Hematopoietic multipotent progenitor cell treated with erythropoietin and hydrocortisone succinate and interleukin-3 and kit ligand, for 17 days (in vitro differentiated cells): Measurements from ENCODE around the gene RAB17.

Source experiments
- DNase-seq: peaks from one replicate; pipeline ENCODE4 v3.0.0-alpha.2; 2015; ENCODE audit warnings: low spot score

The RAB17 gene

DNA sequence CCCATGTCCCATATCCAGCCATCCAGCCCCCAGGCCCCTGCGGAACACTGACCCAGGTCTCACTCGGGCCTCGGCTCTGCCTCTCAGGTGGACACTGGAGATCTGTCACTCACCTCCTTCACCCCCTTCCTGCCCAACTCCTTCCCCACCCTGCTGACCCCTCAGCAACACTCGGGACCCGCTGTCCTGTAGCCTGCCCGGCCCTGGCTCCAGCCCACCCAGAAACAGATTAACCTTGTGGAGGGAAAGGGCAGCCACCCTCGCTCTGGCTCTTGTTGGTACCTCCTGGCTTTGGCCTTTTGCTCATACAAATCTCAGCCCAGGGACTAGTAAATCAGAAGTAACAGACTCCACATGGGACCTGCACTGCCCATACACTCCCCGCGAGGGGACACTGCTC is 53.9 kb downstream of the RAB17 start:
- DNase-seq = no peak

DNA sequence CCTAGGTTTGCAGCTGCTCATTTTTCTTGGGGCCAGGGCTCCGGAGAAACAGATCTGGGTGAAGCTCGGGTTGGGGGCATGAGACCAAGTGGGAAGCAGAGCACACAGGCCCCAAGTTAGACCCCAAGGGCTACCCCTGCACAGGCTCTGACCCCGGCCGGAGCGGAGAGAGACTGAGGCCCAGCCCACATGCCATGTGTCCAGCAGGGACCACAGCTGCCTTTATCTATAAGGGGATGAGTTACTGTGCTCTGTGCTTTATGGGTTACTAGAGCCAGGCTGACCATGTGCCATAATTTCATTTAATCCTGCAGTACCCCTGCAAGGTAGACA is 54.5 kb downstream of the RAB17 start:
- no peak for DNase-seq

DNA sequence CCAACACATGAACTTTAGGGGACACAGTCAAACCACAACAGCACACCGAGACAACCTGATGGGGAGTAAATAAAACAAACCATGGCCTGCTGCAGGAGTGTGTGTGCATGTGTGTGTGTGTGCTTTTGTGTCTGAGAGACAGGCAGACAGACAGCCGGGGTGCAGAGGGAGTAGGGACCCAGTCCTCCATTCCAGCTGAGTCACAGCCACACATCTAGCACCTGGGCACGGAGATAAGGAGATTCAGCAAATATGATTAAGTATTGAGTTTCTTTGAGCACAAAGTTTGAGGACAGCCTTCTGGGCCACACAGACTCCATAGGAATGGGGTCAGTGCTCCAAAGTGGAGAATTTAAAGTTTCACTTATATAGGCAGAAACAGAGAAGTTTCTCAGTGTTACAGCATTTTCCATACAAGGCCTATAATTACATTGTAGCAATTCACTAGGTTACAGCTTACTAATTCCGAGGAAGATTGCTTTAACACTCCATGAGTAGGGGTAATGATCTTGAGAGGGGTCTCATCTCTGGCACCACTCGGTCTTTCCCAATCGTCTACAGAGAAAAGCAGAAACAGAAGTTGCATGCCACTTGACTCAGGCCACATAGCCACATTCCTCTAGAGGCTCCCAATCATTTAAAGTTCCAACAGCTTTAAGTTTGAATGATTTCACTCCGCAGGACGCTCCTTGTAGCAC is 55.0 kb downstream of the RAB17 start:
- no peak for DNase-seq

DNA sequence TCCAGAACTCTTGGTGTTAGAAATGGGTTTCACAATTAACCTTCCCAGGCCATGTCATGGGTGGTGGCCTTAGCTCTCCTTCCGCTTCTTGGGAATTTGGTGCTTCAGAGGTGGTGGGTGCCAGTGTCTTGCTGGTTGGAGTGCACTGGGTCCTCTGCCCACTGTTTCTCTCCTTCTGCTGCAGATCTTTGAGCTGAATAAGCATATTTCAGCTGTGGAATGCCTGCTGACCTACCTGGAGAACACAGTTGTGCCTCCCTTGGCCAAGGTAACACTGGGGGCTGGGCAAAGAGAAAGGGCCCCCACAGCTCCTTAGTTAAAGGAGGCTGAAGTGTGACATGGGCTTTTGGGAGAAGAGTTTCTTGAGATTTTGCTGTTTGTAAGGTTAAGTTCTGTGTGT is 56.2 kb downstream of the RAB17 start:
- no peak for DNase-seq

DNA sequence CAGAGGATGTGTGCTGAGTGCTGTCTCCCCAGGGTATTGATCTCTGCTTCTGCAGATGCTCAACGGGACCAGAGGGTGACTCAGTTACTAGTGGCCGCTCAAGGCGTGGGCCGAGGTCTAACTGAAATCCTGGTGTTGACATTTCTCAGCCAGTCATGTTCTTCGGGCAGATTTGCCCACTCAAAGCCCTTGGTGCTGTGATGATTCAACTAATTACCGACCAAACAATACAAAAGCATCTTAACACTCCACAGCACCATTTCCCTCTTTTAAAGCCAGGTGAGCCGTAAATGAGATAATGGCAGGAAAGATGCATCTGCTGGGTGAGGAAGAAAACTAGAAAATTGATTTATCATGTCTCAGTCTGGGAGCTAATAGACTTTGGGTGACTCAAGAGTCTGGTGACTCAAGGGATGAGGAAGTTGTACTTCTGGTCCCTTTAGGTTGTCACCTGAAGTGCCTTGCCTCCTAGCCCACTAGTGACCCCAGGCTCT is 56.8 kb downstream of the RAB17 start:
- DNase-seq = no peak

DNA sequence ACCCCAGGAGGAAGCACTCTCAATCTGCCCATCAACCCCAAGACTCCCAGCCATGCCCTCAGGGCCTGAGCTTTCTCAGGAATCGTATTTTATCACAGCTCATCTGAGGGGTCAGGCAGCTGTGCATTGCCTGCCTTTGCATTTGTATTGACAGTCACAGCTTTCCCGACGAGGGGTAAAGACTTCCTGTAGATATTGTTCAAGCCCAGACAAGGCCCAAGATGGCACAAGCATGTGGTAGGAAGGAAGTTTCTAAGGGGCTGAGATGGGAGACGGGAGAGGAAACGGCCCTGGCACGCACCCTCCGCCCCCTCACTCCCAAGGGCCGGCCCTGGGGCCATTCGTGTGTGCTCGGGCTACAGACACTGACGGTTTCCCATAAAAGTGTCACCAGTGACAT is 58.4 kb downstream of the RAB17 start:
- DNase-seq = no peak

DNA sequence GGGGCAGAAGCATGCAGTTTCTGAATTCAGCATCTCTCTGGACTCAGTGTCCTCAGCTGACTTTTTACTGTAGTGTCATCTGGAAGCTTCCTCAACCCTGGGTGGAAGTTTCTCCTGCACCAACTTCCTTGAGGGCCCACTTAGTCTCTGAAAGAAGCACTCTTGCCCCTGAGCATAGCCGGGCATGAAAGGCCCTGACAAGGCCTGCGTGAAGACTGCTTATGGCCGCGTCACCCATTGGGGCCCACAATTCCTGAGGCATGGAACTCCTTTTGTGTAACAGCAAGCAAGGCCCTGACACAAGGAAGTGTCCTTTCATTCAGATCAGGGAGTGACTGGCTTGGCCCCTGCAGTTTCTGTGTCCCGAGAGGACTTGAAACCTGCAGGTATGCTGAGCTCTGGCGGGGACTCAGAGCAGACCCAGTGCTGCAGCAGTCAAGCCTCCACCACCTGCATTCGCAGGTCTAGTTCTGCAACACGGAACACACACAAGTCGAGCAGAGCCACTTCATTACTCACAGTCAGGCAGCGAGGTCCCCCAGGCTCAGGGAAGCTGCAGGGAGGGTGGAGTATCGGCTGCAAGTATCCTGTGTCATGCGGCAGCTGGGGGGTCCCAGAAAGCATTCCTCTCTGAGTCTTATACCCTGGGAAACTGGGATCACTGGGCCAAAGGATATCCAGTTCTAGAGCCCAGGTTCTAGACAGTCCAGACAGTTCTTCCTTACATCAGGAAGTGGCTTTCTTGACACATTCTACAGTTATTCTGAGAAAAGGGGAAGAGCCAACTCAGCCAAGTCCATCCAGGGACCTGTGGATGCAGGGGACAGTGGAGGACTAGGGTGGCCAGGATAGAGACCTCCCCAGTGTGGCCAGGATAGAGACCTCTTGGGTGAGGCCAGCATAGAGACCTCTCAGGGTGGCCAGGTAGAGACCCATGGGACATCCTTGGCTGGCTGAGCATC is 59.8 kb downstream of the RAB17 start:
- no peak for DNase-seq

DNA sequence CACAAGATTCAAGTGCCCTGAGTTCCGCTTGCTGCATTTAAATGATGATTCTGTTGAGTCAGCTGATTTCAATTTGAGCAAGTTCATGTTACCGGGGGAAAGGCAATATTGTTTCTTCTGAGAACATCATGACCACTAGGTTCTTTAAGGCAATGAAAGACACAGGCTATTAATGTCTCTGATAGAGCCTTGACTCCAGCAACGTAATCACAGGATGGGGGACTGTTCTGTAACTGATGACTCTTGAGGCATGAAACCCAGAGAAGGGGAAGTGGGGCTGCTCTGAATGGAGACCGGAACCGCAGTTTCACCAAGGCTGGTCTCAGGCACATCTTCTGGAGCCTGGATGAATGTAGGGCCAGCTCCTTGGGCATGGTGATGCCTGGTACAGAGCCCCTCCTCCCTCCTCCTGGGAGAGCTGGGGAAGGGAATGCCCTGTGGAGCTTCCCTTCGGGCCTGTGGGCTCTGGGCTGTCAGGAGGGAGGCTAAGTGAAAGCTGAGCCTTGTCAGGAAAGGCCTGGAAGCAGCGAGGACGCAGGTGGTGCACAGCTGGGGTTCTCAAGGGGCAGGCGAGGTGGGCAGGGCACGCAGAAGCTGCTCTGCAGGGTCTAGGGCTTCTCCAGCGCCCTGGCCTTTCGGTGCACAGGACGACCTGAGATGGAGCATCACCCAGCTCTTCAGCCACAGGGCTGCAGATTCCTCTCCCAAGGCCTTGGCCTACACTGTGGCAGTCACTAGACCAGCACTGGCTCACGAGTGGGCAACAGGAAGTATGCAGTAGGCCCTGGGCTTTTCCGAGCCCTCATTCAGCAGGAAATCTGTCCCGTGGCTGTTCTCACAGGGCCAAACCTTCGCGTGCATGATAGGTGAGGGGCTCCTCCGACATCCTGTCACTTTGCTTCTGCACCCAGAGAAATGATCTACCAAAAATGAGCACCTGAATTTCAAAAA is 60.8 kb downstream of the RAB17 start:
- DNase-seq = no peak

DNA sequence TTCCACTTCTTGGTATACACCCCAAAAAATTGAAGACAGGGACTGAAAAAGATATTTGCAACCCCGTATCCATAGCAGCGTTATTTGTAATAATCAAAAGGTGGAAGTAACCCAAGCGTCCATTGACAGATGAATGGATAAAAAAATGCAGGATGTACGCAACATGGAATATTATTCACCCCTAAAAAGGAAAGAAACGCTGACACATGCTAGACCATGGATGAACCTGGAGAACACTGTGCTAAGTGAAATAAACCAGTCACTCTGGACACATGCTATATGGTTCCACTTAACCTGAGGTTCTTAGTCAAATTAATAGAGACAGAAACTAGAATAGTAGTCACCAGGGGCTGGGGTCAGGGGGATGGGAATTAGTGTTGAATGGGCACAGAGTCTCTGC is 62.8 kb downstream of the RAB17 start:
- DNase-seq = no peak

DNA sequence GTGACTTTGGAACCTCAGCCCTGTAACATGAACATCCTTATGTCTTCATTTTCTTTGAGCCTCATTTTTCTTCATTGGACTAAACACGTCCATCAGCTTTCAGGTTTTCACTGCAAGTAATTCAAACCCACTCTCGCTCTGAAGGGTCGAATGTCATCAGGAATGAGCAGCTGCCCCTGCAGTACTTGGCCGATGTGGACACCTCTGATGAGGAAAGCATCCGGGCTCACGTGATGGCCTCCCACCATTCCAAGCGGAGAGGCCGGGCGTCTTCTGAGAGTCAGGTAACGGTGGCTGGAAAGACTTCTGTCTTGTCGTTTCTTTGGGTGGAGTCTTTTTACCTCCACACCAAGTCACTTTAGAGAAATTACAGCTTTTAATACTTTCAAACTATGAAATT is 63.3 kb downstream of the RAB17 start:
- no peak for DNase-seq

DNA sequence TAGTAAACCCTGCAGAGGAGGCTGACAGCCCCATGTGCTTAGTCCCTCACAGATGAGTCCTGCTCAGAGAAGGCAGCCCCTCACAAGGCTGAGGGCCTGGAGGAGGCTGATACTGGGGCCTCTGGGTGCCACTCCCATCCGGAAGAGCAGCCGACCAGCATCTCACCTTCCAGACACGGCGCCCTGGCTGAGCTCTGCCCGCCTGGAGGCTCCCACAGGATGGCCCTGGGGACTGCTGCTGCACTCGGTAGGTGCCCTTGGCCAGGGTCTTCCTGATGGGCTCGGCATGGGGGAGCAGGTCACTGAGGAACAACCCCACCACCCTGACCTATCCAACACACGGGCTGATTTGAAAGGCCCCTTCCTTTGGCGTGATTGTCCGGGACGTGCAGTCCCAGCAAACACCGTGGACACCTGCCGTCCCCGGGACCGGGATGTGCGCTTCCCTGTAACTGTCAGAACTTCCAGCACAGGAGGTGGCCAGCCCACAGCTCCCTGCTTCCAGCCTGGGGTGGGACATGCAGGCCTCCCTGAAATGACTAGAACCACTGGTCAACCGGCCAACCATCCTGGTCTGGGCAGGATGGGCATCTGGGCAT is 64.9 kb downstream of the RAB17 start:
- DNase-seq = no peak

DNA sequence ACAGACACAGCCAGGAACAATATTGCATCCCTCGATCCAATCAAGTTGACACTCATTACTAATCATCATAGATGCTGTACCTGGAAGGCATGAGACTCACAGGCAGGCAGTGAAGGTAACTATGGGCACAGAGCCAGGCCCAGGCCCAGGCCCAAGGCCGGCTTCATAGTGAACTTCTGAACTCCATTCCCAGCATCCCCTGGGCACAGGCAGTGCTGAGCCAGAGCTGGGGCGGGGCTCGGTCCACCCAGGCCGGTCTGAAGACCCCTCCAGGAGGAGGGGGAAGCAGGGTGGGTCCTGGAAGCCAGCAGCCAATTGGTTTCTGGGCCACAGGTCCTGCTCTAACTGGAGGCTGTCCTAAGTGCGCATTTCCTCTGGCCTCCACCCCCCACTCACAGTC is 65.9 kb downstream of the RAB17 start:
- no peak for DNase-seq
